ENCODE measurements around the gene FAM229B.
"Not testable (repeated sequence)": the region's sequence is repeated elsewhere in the genome, so short reads cannot be mapped to it uniquely, and the experiment has no call there.

The FAM229B gene

DNA sequence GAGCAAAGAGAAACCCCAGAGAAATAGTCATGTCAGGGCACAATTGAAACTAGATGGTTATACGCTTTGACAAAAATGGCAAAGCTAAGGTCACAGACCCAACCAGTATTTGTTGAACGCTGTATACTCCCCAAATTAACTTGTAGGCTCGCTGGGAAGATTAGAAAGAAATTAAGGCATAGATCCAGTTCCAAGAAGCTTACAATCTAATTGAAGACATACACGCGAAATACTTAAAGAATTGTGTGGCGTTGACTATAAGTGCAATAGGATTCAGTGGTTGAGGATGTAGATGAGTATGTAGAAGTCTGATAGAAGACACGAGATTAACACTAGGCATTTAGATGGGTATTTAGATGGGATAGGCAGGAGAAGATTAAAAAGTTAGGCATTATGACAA is 525 bp downstream of the FAM229B start:
- TF ChIP-seq POLR2AphosphoS5 (IDR thresholded peaks at IDR 0.05; ENCODE audit: low read depth) = no peak
- TF ChIP-seq, protein P1, sequence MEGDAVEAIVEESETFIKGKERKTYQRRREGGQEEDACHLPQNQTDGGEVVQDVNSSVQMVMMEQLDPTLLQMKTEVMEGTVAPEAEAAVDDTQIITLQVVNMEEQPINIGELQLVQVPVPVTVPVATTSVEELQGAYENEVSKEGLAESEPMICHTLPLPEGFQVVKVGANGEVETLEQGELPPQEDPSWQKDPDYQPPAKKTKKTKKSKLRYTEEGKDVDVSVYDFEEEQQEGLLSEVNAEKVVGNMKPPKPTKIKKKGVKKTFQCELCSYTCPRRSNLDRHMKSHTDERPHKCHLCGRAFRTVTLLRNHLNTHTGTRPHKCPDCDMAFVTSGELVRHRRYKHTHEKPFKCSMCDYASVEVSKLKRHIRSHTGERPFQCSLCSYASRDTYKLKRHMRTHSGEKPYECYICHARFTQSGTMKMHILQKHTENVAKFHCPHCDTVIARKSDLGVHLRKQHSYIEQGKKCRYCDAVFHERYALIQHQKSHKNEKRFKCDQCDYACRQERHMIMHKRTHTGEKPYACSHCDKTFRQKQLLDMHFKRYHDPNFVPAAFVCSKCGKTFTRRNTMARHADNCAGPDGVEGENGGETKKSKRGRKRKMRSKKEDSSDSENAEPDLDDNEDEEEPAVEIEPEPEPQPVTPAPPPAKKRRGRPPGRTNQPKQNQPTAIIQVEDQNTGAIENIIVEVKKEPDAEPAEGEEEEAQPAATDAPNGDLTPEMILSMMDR (IDR thresholded peaks at IDR 0.05; ENCODE audit: insufficient read depth, low read length) = no peak
- no peak for TF ChIP-seq GABPA (IDR thresholded peaks at IDR 0.05; ENCODE audit: low read depth)
- TF ChIP-seq, protein P2, sequence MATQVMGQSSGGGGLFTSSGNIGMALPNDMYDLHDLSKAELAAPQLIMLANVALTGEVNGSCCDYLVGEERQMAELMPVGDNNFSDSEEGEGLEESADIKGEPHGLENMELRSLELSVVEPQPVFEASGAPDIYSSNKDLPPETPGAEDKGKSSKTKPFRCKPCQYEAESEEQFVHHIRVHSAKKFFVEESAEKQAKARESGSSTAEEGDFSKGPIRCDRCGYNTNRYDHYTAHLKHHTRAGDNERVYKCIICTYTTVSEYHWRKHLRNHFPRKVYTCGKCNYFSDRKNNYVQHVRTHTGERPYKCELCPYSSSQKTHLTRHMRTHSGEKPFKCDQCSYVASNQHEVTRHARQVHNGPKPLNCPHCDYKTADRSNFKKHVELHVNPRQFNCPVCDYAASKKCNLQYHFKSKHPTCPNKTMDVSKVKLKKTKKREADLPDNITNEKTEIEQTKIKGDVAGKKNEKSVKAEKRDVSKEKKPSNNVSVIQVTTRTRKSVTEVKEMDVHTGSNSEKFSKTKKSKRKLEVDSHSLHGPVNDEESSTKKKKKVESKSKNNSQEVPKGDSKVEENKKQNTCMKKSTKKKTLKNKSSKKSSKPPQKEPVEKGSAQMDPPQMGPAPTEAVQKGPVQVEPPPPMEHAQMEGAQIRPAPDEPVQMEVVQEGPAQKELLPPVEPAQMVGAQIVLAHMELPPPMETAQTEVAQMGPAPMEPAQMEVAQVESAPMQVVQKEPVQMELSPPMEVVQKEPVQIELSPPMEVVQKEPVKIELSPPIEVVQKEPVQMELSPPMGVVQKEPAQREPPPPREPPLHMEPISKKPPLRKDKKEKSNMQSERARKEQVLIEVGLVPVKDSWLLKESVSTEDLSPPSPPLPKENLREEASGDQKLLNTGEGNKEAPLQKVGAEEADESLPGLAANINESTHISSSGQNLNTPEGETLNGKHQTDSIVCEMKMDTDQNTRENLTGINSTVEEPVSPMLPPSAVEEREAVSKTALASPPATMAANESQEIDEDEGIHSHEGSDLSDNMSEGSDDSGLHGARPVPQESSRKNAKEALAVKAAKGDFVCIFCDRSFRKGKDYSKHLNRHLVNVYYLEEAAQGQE (IDR thresholded peaks at IDR 0.05; ENCODE audit: insufficient replicate concordance, low read depth) = no peak
- no peak for TF ChIP-seq SPI1 (IDR thresholded peaks at IDR 0.05; ENCODE audit: borderline replicate concordance, low read depth)
- Histone ChIP-seq H3K27me3 (ENCODE audit: insufficient read depth, poor library complexity, severe bottlenecking) (no peaks in the 10 kb centered on the region), H3K4me3 (replicated peaks; ENCODE audit: insufficient read depth, low read length) (peak overlapping the region; percentile 89), H3K27ac (replicated peaks) (peak overlapping the region; percentile 74)
- no peak for DNase-seq (ENCODE audit: low read depth in 1 of 2, low spot score in 1 of 2)

DNA sequence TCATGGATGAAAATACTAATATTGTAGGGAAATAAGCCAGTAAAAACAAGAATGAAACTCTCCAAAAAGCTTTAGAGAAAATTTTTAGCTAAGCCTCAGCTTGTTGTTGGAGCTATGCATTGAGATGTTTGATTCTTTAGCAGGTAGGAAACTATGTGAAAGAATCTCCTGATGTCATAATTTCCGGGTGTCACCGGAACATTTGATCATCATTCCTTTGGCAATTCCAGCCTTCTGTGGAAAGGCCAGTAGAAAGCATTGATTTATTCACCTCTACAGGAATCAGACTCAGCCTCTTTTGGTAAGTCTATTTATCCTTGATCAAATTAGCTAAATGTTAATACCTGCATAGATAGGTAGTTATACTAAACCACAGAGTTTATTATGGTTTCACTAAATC is 9.5 kb downstream of the FAM229B start:
- Histone ChIP-seq H3K4me3 (replicated peaks; ENCODE audit: insufficient read depth, low read length) (no peak overlapping the region), H3K27ac (replicated peaks) (no peak overlapping the region), H3K27me3 (ENCODE audit: insufficient read depth, poor library complexity, severe bottlenecking) (peaks cover 3% of the 10 kb centered on the region)
- DNase-seq (ENCODE audit: low read depth in 1 of 2, low spot score in 1 of 2) = no peak
- TF ChIP-seq SPI1 (IDR thresholded peaks at IDR 0.05; ENCODE audit: borderline replicate concordance, low read depth) (no peak), POLR2AphosphoS5 (IDR thresholded peaks at IDR 0.05; ENCODE audit: low read depth) (no peak), GABPA (IDR thresholded peaks at IDR 0.05; ENCODE audit: low read depth) (no peak)
- TF ChIP-seq, protein P2 (IDR thresholded peaks at IDR 0.05; ENCODE audit: insufficient replicate concordance, low read depth) = no peak
- TF ChIP-seq, protein P1 (IDR thresholded peaks at IDR 0.05; ENCODE audit: insufficient read depth, low read length) = no peak

DNA sequence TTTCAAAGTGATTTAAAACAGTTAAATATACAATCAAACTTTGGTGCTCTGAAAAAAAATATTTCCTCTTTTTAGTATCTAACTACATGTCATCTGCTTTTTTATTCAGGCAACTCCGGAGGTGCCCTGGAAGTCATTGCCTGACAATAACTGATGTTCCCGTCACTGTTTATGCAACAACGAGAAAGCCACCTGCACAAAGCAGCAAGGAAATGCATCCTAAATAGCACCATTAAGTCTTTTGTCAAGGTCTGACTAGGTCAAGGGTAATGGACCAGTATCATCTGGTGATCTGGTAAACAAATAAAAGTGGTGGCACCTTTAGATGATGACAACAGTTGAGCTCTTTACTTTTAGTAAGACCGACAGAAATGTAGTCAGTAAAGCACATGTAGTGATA is 13.2 kb downstream of the FAM229B start:
- TF ChIP-seq, protein P2 (IDR thresholded peaks at IDR 0.05; ENCODE audit: insufficient replicate concordance, low read depth) = no peak
- no peak for TF ChIP-seq POLR2AphosphoS5 (IDR thresholded peaks at IDR 0.05; ENCODE audit: low read depth)
- TF ChIP-seq, protein P1 (IDR thresholded peaks at IDR 0.05; ENCODE audit: insufficient read depth, low read length) = no peak
- no peak for TF ChIP-seq SPI1 (IDR thresholded peaks at IDR 0.05; ENCODE audit: borderline replicate concordance, low read depth)
- TF ChIP-seq GABPA (IDR thresholded peaks at IDR 0.05; ENCODE audit: low read depth) = no peak
- no peaks in the 10 kb centered on the region for H3K27me3 ChIP-seq (ENCODE audit: insufficient read depth, poor library complexity, severe bottlenecking)
- no peak overlapping the region for H3K4me3 ChIP-seq (replicated peaks; ENCODE audit: insufficient read depth, low read length)
- no peak overlapping the region for H3K27ac ChIP-seq (replicated peaks)
- no peak for DNase-seq (ENCODE audit: low read depth in 1 of 2, low spot score in 1 of 2)

DNA sequence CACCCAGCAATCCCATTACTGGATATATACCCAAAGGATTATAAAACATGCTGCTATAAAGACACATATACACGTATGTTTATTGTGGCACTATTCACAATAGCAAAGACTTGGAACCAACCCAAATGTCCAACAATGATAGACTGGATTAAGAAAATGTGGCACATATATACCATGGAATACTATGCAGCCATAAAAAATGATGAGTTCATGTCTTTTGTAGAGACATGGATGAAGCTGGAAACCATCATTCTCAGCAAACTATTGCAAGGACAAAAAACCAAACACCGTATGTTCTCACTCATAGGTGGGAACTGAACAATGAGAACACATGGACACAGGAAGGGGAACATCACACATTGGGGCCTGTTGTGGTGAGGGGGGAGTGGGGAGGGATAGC is 18.6 kb downstream of the FAM229B start:
- not testable (repeated sequence) for H3K4me3 ChIP-seq (replicated peaks; ENCODE audit: insufficient read depth, low read length); H3K27me3 ChIP-seq (ENCODE audit: insufficient read depth, poor library complexity, severe bottlenecking); H3K27ac ChIP-seq (replicated peaks); DNase-seq (ENCODE audit: low read depth in 1 of 2, low spot score in 1 of 2)
